Measurements from ENCODE around the gene EZH2. TPM values are rescaled to one million over a fixed set of nuclear protein-coding genes. Genes with fewer than 3 reads are reported as not detected.
A peak's percentile ranks its signal among the peaks of the same experiment; 100 is the strongest.

The EZH2 gene
- total RNA-seq, 2 experiments from 2014 or later, result 102 to 103 TPM

DNA sequence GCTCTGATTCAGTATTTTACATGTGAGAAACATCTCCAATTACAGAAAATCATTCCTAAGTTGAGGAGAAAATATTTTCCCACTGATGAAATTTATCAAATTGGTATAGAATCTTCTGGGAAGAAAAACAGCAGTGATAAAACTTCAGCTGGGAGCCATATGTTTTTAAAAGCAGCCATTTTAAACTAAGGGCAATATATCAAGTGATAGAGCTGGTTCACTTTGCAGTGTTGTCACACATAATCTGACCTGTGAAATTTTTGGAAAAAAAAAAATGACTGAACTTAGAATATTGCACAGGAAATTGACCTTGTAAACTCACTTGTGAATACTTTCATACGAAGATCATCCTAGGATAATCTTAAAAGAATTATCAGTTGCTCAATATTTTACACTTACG, 10.5 kb upstream of the EZH2 start:
- H3K4me3 Mint-ChIP-seq, result no peak overlapping the region
- ChIA-PET POLR2A (no interaction called here), CTCF (no interaction called here)
- H3K36me3 Mint-ChIP-seq, result no peaks in the 10 kb centered on the region
- H3K4me1 Mint-ChIP-seq (ENCODE audit: low read depth), result peaks cover 11% of the 10 kb centered on the region
- no peaks in the 10 kb centered on the region for H3K9me3 Mint-ChIP-seq
- DNase-seq, result no peak
- no peak overlapping the region for H3K27ac Mint-ChIP-seq
- H3K27me3 Mint-ChIP-seq, result peaks cover 2% of the 10 kb centered on the region
- intact Hi-C loops (cut with micrococcal nuclease), result no loop called here

DNA sequence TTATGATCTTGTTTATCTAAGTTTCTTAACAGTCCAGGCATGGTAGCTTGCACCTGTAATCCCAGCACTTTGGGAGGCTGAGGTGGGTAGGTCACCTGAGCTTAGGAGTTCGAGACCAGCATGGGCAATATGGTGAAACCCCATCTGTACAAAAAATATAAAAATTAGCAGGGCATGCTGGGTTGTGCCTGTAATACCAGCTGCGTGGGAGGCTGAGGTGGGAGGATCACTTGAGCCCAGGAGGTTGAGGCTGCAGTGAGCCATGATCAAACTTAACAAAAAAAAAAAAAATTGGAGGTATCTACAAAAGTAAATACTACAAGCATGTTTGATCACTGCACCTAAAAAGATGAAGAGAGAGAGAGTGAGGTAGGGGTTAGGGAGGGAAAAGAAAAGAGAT, 9.0 kb upstream of the EZH2 start:
- Mint-ChIP-seq H3K4me3 (no peak overlapping the region), H3K36me3 (no peaks in the 10 kb centered on the region), H3K4me1 (ENCODE audit: low read depth) (peaks cover 7% of the 10 kb centered on the region), H3K27me3 (peaks cover 2% of the 10 kb centered on the region), H3K9me3 (no peaks in the 10 kb centered on the region), H3K27ac (no peak overlapping the region)
- DNase-seq, result no peak
- CTCF ChIA-PET, result interaction anchor here (1.1 kb wide), 1 partner anchor 17 kb away, joined by 3 read pairs; no protein-coding TSS in a partner anchor
- POLR2A ChIA-PET, result interaction anchor here (1.4 kb wide), 1 partner anchor 20 kb away, joined by 5 read pairs; no protein-coding TSS in a partner anchor
- intact Hi-C loops (cut with micrococcal nuclease), result no loop called here

DNA sequence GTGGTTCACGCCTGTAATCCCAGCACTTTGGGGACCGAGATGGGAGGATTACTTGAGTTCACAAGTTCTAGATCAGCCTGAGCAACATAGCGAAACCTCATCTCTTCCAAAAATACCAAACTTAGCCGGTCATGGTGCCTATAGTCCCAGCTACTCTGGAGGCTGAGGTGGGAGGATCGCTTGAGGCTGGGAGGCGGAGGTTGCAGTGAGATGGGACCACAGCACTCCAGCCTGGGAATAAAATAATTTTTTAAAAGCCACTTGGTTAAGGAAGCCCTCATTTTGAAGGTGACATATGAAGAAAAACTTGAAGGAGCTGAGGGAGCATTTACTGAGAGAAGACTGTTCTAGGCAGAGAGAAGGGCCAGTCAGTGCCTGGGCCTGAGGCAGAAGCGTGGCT, 4.2 kb upstream of the EZH2 start:
- intact Hi-C loops (cut with micrococcal nuclease), result no loop called here
- H3K27me3 Mint-ChIP-seq, result no peaks in the 10 kb centered on the region
- no peaks in the 10 kb centered on the region for H3K9me3 Mint-ChIP-seq
- CTCF ChIA-PET, result interaction anchor here (1.0 to 2.0 kb wide), 5 partner anchors 22 to 75 kb away, joined by 3 to 5 read pairs (median 4); no protein-coding TSS in a partner anchor
- peaks cover 16% of the 10 kb centered on the region for H3K4me1 Mint-ChIP-seq (ENCODE audit: low read depth)
- peaks cover 11% of the 10 kb centered on the region for H3K36me3 Mint-ChIP-seq
- POLR2A ChIA-PET, result interaction anchor here (0.8 kb wide), 1 partner anchor 26 kb away, joined by 3 read pairs; no protein-coding TSS in a partner anchor
- no peak for DNase-seq
- no peak overlapping the region for H3K27ac Mint-ChIP-seq
- no peak overlapping the region for H3K4me3 Mint-ChIP-seq

DNA sequence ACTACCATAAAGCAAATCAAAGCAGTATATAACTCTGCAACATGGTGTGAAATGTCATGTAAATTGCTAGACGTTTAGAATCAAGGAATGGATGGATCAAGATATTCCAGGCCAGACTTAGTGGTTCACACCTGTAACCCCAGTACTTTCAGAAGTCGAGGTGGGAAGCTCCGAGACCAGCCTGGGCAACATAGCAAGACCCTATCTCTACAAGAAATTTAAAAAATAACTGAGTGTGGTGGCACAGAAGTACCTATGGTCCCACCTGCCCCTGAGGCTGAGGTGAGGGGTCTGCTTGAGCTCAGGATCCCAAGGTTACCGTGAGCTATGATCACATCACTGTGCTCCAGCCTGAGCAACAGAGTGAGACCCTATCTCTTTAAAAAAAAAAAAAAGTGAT, 2.8 kb upstream of the EZH2 start:
- Mint-ChIP-seq H3K27ac (no peak overlapping the region), H3K9me3 (no peaks in the 10 kb centered on the region), H3K4me3 (no peak overlapping the region), H3K36me3 (peaks cover 17% of the 10 kb centered on the region), H3K27me3 (no peaks in the 10 kb centered on the region), H3K4me1 (ENCODE audit: low read depth) (peaks cover 16% of the 10 kb centered on the region)
- intact Hi-C loops (cut with micrococcal nuclease), result no loop called here
- no peak for DNase-seq
- POLR2A ChIA-PET, result interaction anchor here (1.0 to 5.1 kb wide), 3 partner anchors 27 to 53 kb away, joined by 3 to 52 read pairs (median 6); no protein-coding TSS in a partner anchor
- CTCF ChIA-PET, result interaction anchor here (1.0 kb wide), 1 partner anchor 31 kb away, joined by 3 read pairs; no protein-coding TSS in a partner anchor

DNA sequence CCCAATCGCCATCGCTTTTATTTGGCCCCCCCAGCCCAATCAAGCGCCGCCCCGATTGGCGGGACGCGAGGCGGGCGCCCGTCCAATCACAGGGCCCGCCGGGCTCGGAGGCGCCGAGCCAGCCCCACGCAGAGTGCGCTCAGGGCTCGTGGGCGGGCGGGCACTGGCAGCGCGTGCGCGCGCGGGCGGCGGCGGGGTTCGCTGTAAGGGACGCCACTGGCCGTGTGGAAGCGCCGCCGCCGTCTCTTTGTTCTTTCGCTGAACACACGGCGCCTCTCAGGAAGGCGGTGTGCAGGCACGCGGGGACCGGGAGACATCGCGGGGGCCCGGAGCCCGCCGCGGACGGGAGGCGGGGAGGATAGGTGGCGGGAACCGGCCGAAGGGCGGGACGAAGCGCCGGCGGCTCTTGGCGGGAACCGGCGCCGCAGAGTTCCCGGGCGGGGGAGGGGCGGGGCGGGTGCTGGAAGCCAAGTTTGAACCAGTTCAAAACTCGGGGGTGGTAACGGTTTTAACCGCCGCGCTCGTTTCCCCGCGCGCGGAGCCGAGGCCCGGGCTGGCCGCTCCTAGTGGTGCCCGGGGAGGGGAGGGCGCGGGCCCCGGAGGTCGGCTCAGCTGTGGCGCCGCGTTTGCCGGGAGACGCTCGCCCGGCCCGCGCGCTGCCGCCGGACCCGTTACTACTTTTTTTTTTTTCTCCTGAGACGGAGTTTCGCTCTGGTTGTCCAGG, 370 bp upstream of the EZH2 start:
- CTCF ChIA-PET, result interaction anchor here (0.5 to 2.3 kb wide), 4 partner anchors 28 to 64 kb away, joined by 3 to 18 read pairs (median 4); no protein-coding TSS in a partner anchor
- Mint-ChIP-seq H3K4me1 (ENCODE audit: low read depth) (peaks cover 31% of the 10 kb centered on the region), H3K27me3 (no peaks in the 10 kb centered on the region), H3K27ac (peak overlapping the region; percentile 98), H3K36me3 (peaks cover 23% of the 10 kb centered on the region), H3K9me3 (no peaks in the 10 kb centered on the region), H3K4me3 (peak overlapping the region; percentile 92)
- peak; percentile 96 for DNase-seq
- intact Hi-C loops (cut with micrococcal nuclease), result loop anchor here (1.0 to 5.0 kb wide), 9 partner anchors 28 to 242 kb away; partner anchors contain the start of genes PDIA4 and ZNF425
- POLR2A ChIA-PET, result interaction anchor here (0.6 to 5.1 kb wide), 13 partner anchors 10 to 241 kb away, joined by 3 to 52 read pairs (median 5); partner anchors contain the start of genes CUL1 and PDIA4

DNA sequence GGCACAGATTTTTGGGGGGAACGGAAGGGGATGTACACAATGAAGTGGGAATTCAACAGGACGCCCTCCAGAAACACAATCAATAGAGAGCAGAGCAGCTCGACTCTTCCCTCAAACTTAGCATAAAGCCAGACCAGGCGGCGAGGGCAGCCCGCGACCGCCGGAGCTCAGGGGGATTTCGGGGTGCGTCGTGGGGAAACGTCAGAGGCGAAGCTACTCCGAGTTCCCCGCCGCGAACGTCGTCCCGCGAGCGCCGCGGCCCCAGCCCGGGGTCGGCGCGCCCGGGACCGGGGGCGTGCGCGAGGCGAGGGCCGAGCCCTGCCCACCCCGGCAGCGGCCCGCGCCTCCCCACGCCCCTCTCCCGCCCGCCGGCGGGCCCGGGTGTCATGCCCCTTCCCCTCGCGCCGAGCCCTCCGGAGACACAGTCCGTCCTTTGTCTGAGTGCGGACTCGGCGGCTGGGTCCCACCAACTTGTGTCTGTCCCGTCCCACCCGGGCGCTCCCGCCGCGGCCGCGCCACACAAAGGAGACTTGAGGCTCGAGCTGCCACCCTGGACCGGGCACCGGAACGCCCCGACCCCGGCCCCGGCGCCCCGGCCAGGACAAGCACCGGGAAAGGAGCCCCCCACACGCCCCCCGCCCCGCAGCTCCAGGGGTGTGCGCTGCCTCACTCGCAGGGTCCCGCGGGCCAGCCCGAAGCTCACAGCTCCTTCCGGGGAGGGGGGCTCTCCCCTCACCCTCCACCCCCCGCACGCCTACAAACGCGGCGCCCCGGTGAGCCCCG, 634 bp downstream of the EZH2 start:
- peaks cover 23% of the 10 kb centered on the region for H3K36me3 Mint-ChIP-seq
- intact Hi-C loops (cut with micrococcal nuclease), result loop anchor here (1.0 to 5.0 kb wide), 11 partner anchors 27 to 243 kb away; partner anchors contain the start of genes PDIA4 and ZNF425
- peak overlapping the region; percentile 97 for H3K4me3 Mint-ChIP-seq
- peak; percentile 61 for DNase-seq
- POLR2A ChIA-PET, result interaction anchor here (1.0 to 5.1 kb wide), 12 partner anchors 11 to 146 kb away, joined by 3 to 52 read pairs (median 5); no protein-coding TSS in a partner anchor
- H3K4me1 Mint-ChIP-seq (ENCODE audit: low read depth), result peaks cover 33% of the 10 kb centered on the region
- CTCF ChIA-PET, result interaction anchor here (0.7 to 2.3 kb wide), 10 partner anchors 10 to 243 kb away, joined by 3 to 21 read pairs (median 3); no protein-coding TSS in a partner anchor
- no peaks in the 10 kb centered on the region for H3K27me3 Mint-ChIP-seq
- no peaks in the 10 kb centered on the region for H3K9me3 Mint-ChIP-seq
- peak overlapping the region; percentile 98 for H3K27ac Mint-ChIP-seq

DNA sequence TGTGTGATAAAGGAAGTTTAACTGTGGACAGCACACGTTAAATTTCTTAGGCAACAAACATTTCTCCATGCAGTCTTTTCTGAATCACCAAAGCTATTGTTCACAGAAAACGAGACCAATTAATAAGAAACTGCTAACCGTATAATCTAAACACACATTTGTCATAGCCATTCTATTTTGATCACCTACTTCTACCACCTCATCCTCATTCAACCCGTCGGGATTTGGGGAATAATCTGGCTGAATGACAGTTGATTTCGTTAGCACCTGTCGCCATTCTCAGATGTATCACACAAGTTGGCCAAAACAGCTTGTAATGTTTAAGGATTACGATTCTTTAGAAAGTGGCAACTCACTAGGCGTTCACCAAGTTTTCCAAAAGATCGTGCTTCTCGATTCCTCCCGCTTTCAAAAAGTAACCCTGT, 1.2 kb downstream of the EZH2 start:
- H3K36me3 Mint-ChIP-seq, result peaks cover 23% of the 10 kb centered on the region
- CTCF ChIA-PET, result interaction anchor here (0.7 to 2.3 kb wide), 8 partner anchors 9 to 244 kb away, joined by 3 to 21 read pairs (median 3); no protein-coding TSS in a partner anchor
- intact Hi-C loops (cut with micrococcal nuclease), result loop anchor here (2.0 to 5.0 kb wide), 3 partner anchors 41 to 186 kb away; no protein-coding TSS in a partner anchor
- peak overlapping the region; percentile 98 for H3K27ac Mint-ChIP-seq
- no peak for DNase-seq
- no peaks in the 10 kb centered on the region for H3K27me3 Mint-ChIP-seq
- POLR2A ChIA-PET, result interaction anchor here (1.0 to 5.1 kb wide), 12 partner anchors 11 to 146 kb away, joined by 3 to 52 read pairs (median 5); no protein-coding TSS in a partner anchor
- peaks cover 38% of the 10 kb centered on the region for H3K4me1 Mint-ChIP-seq (ENCODE audit: low read depth)
- H3K9me3 Mint-ChIP-seq, result no peaks in the 10 kb centered on the region
- H3K4me3 Mint-ChIP-seq, result peak overlapping the region; percentile 97

DNA sequence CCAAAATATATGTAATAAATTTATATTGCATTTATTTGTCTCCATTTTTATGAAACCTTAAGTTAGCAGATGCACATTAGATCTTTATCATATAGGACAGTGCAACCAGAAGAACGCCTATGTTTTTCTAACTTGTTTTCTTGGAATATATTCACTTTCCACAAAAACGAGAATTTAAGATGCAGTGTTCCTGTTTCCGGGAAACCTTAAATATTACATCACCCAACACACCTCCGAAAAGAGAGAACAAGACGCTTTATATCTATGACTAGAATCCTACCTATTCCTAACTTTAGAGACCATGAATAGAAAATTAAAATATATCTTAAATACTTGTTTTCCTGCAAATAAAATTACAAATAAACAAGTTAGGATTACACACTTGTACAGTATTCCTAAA, 1.9 kb downstream of the EZH2 start:
- Mint-ChIP-seq H3K9me3 (no peaks in the 10 kb centered on the region), H3K4me3 (peak overlapping the region; percentile 97), H3K4me1 (ENCODE audit: low read depth) (peaks cover 44% of the 10 kb centered on the region), H3K27me3 (no peaks in the 10 kb centered on the region), H3K36me3 (peaks cover 23% of the 10 kb centered on the region), H3K27ac (peak overlapping the region; percentile 49)
- intact Hi-C loops (cut with micrococcal nuclease), result loop anchor here (2.0 to 5.0 kb wide), 3 partner anchors 40 to 185 kb away; no protein-coding TSS in a partner anchor
- CTCF ChIA-PET, result interaction anchor here (0.9 to 2.3 kb wide), 5 partner anchors 26 to 245 kb away, joined by 3 to 21 read pairs (median 4); no protein-coding TSS in a partner anchor
- DNase-seq, result no peak
- POLR2A ChIA-PET, result interaction anchor here (1.7 to 5.1 kb wide), 4 partner anchors 25 to 147 kb away, joined by 5 to 52 read pairs (median 16); no protein-coding TSS in a partner anchor

DNA sequence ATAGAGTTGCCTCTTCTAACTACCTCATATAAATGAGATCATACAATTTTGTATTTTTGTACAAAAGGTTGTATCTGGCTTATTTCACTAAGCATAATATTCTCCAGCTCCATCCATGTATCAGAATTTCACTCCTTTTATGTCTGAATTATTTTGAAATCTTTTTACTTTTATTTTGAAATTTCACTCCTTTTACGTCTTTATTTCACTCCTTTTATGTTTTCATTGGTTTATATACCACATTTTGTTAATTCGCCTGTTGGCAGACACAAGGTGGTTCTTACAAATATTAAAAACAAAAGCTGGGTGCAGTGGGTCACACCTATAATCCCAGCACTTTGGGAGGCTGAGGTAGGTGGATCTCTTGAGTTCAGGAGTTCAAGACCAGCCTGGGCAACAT, 5.8 kb downstream of the EZH2 start:
- H3K9me3 Mint-ChIP-seq, result no peaks in the 10 kb centered on the region
- intact Hi-C loops (cut with micrococcal nuclease), result no loop called here
- peaks cover 14% of the 10 kb centered on the region for H3K36me3 Mint-ChIP-seq
- H3K4me1 Mint-ChIP-seq (ENCODE audit: low read depth), result peaks cover 57% of the 10 kb centered on the region
- H3K27ac Mint-ChIP-seq, result no peak overlapping the region
- no peak overlapping the region for H3K4me3 Mint-ChIP-seq
- POLR2A ChIA-PET, result interaction anchor here (1.4 kb wide), 1 partner anchor 22 kb away, joined by 4 read pairs; no protein-coding TSS in a partner anchor
- no peaks in the 10 kb centered on the region for H3K27me3 Mint-ChIP-seq
- no peak for DNase-seq
- CTCF ChIA-PET, result interaction anchor here (0.7 kb wide), 1 partner anchor 281 kb away, joined by 3 read pairs; no protein-coding TSS in a partner anchor

DNA sequence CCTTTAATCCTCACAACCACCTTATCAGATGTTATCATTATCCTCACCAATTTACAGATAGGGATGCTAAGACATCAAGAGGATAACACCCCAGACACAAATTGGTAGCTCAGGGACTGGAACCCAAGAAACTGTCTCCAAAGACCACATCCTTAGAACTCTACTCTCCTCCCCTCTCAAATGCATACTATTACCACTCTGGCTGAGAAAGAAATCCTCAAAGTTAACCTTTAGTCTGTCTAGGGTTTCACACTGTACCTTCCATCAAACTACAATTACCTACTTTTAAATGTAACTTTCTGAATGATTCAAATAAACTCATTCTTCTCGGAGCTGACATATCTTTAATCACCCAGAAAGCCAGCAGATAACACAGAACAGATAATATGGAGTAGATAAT, 6.6 kb downstream of the EZH2 start:
- no peaks in the 10 kb centered on the region for H3K9me3 Mint-ChIP-seq
- ChIA-PET CTCF (interaction anchor here (0.7 to 1.4 kb wide), 3 partner anchors 20 to 280 kb away, joined by 3 to 5 read pairs (median 3); no protein-coding TSS in a partner anchor), POLR2A (interaction anchor here (1.4 kb wide), 1 partner anchor 21 kb away, joined by 4 read pairs; no protein-coding TSS in a partner anchor)
- intact Hi-C loops (cut with micrococcal nuclease), result no loop called here
- DNase-seq, result no peak
- H3K27ac Mint-ChIP-seq, result no peak overlapping the region
- H3K27me3 Mint-ChIP-seq, result no peaks in the 10 kb centered on the region
- H3K4me3 Mint-ChIP-seq, result no peak overlapping the region
- peaks cover 9% of the 10 kb centered on the region for H3K36me3 Mint-ChIP-seq
- peaks cover 64% of the 10 kb centered on the region for H3K4me1 Mint-ChIP-seq (ENCODE audit: low read depth)

DNA sequence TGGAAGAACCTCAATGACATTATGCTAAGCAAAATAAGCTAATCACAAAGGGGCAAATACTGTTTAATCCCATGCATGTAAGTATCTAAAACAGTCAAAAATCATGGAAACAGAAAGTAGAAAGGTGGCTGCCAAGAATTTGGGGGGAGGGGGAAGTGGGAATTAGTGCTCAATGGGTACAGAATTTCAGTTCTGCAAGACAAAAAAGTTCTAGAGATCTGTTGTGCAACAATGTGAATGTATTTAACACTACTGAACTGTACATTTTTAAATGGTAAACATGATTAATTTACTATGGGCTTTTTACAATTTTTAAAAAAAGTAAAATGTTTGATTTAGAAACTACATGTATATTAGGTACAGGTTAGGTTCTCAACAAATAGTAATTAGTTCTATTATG, 11.9 kb downstream of the EZH2 start:
- POLR2A ChIA-PET, result interaction anchor here (0.8 to 1.3 kb wide), 2 partner anchors 11 to 16 kb away, joined by 3 to 5 read pairs; no protein-coding TSS in a partner anchor
- Mint-ChIP-seq H3K27me3 (no peaks in the 10 kb centered on the region), H3K4me3 (no peak overlapping the region), H3K36me3 (peaks cover 26% of the 10 kb centered on the region), H3K9me3 (peaks cover 10% of the 10 kb centered on the region), H3K27ac (no peak overlapping the region), H3K4me1 (ENCODE audit: low read depth) (peaks cover 53% of the 10 kb centered on the region)
- CTCF ChIA-PET, result interaction anchor here (0.9 to 2.3 kb wide), 3 partner anchors 16 to 94 kb away, joined by 3 to 5 read pairs (median 4); no protein-coding TSS in a partner anchor
- no peak for DNase-seq
- intact Hi-C loops (cut with micrococcal nuclease), result no loop called here
